Islet of Langerhans (tissue), 1 donor: Measurements from ENCODE around the gene GAA.

Experiments used
- FAIRE-seq: peaks from one replicate; lab custom pipeline; 2011; peaks lifted over from hg19 to GRCh38; lab: Jason Lieb, UNC

GAA gene

GRCh38 chr17:80104321-80104955, 3.1 kb downstream of the GAA start:
- no peak for FAIRE-seq

- no peak for FAIRE-seq
Observed at GRCh38 chr17:80104956-80105375, 3.6 kb downstream of the GAA start.

GRCh38 chr17:80105762-80106161, 4.4 kb downstream of the GAA start:
- FAIRE-seq = no peak

GRCh38 chr17:80106176-80106575, 4.8 kb downstream of the GAA start:
- FAIRE-seq = no peak

- FAIRE-seq = no peak
Observed at GRCh38 chr17:80106751-80107150, 5.4 kb downstream of the GAA start.

- FAIRE-seq = no peak
Observed at GRCh38 chr17:80107231-80108021, 6.0 kb downstream of the GAA start.

- FAIRE-seq = no peak
Observed at GRCh38 chr17:80108036-80108971, 6.9 kb downstream of the GAA start.

GRCh38 chr17:80109066-80109660, 7.8 kb downstream of the GAA start:
- no peak for FAIRE-seq

- no peak for FAIRE-seq
Observed at GRCh38 chr17:80109713-80110446, 8.5 kb downstream of the GAA start.

- no peak for FAIRE-seq
Observed at GRCh38 chr17:80110447-80110812, 9.0 kb downstream of the GAA start.

GRCh38 chr17:80110927-80111701, 9.7 kb downstream of the GAA start:
- FAIRE-seq = no peak

- no peak for FAIRE-seq
Observed at GRCh38 chr17:80111702-80112470, 10.5 kb downstream of the GAA start.

- FAIRE-seq = no peak
Observed at GRCh38 chr17:80112471-80113032, 11.2 kb downstream of the GAA start.

- no peak for FAIRE-seq
Observed at GRCh38 chr17:80113033-80113484, 11.7 kb downstream of the GAA start.

GRCh38 chr17:80114758-80115157, 13.4 kb downstream of the GAA start:
- FAIRE-seq = no peak

- no peak for FAIRE-seq
Observed at GRCh38 chr17:80115159-80115558, 13.8 kb downstream of the GAA start.

GRCh38 chr17:80116276-80116920, 15.0 kb downstream of the GAA start:
- FAIRE-seq = no peak

GRCh38 chr17:80116921-80117380, 15.6 kb downstream of the GAA start:
- no peak for FAIRE-seq
